ENCODE measurements around the gene CHI3L2.

DNA sequence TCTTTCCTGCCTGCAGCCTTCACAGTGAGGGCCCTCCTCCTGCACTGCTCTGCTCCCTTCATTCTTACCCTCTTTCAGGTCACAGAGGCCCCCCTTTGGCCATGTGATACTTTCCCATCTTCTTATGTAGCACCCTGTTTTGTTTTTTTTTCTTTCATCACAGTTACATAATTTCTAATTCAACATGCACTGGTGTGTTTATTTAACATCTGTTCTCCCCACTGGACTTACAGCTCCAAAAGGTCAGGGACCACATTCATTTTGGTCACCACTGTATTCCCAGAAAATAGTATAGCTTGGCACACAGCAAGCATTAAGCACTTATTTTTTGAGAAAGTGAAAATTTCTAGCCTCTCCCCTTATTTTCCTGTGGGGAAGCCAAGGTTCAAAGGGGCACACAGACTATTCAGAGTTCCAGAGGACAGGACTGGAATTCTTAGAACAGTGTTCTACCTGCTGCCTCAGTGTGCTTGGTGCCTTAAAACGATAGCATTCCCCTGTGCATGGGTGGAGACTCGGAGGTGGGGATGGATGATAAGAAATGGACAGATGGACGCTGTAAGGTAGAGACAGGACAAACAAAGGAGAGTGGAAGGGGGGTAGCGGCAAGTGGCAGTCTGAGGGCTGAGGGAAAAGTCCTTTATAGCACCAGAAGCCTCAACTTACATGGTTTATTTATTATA is 32.4 kb upstream of the CHI3L2 start:
- TF ChIP-seq GATA2 (IDR thresholded peaks at IDR 0.05; ENCODE audit: low read depth, low read length) (no peak), GATA3 (IDR thresholded peaks at IDR 0.05; ENCODE audit: low read depth, low read length) (no peak)

All from SH-SY5Y (cell line).